Naive B cell (primary cell): ENCODE measurements around the gene ASAP2. TPM values are rescaled to one million over a fixed set of nuclear protein-coding genes. Genes with fewer than 3 reads are reported as not detected.
"Not testable (repeated sequence)": the region's sequence is repeated elsewhere in the genome, so short reads cannot be mapped to it uniquely, and the experiment has no call there.

Experiments used
- ATAC-seq, 2 donors: fragments of 150-1000 bp; cut with Tn5 transposase; 2 replicates each; pipeline ENCODE4 v1.10.0; 2021; ENCODE audit warnings: low read depth in 2 of 2, mild to moderate bottlenecking in 2 of 2, moderate library complexity in 2 of 2
- DNase-seq: peaks from one replicate; pipeline ENCODE4 v3.0.0; 2022
- H3K27ac Mint-ChIP-seq, 6 donors: one replicate each; pipeline ENCODE4 v1.8.0; 2020 to 2022; ENCODE audit warnings: mild to moderate bottlenecking in 6 of 6, mixed read lengths in 6 of 6, moderate library complexity in 5 of 6, inconsistent platforms in 2 of 6
- H3K27me3 Mint-ChIP-seq, 3 donors: one replicate each; pipeline ENCODE4 v1.8.0; 2021 to 2022; ENCODE audit warnings: mixed read lengths in 3 of 3, mild to moderate bottlenecking in 1 of 3
- H3K36me3 Mint-ChIP-seq, 2 donors: one replicate each; pipeline ENCODE4 v1.8.0; 2020 to 2022; ENCODE audit warnings: mixed read lengths in 2 of 2, inconsistent platforms in 1 of 2, mild to moderate bottlenecking in 1 of 2
- H3K4me1 Mint-ChIP-seq, 3 donors: one replicate each; pipeline ENCODE4 v1.8.0; 2020 to 2022; ENCODE audit warnings: mixed read lengths in 3 of 3, inconsistent platforms in 1 of 3, mild to moderate bottlenecking in 1 of 3, moderate library complexity in 1 of 3
- H3K4me3 Mint-ChIP-seq, 8 donors: one replicate each; pipeline ENCODE4 v1.8.0; 2020 to 2022; ENCODE audit warnings: mild to moderate bottlenecking in 8 of 8, mixed read lengths in 8 of 8, moderate library complexity in 8 of 8, inconsistent platforms in 2 of 8
- H3K9me3 Mint-ChIP-seq, 7 donors: one replicate each; pipeline ENCODE4 v1.8.0; 2020 to 2022; ENCODE audit warnings: mixed read lengths in 7 of 7, mild to moderate bottlenecking in 5 of 7, inconsistent platforms in 2 of 7, moderate library complexity in 1 of 7
- polyA plus RNA-seq, 6 donors: library from polyadenylated mRNA; unstranded; fragments of 300-500 nt; fragmentation: Illumina TruSeq; gene quantifications; one replicate each; pipeline ENCODE4 v1.2.3, GENCODE V29; 2021; ENCODE audit warnings: low read depth in 6 of 6

Gene ASAP2
- polyA plus RNA-seq, 6 donors from 2014 or later: 0.09 TPM; not detected in 5

DNA sequence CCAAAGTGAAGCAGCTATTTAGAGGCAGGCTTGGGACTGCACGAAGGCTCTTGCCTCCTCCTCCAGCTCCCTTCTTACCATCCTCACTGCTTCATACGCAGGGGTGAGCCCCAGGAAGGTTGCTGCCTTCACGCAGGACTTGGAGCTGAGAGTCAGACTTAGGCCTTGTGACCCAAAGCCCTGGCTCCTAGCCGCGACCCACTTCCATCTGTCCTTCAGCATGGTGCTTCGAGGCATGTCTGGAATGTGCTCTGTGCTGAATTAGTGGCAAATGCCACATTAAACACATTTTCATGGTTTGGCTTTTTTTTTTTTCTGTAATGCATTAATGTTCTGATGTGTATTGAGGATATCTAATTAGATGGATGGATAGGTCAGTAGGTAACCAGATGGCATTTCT is 179.2 kb downstream of the ASAP2 start:
- DNase-seq (no peak), ATAC-seq (no peak)
- no peaks in the 10 kb centered on the region for H3K27me3 Mint-ChIP-seq
- H3K27ac Mint-ChIP-seq: no peak overlapping the region
- peaks cover 0 to 2% (median 0%) of the 10 kb centered on the region in 7 donors for H3K9me3 Mint-ChIP-seq
- H3K4me3 Mint-ChIP-seq: no peak overlapping the region
- no peaks in the 10 kb centered on the region for H3K36me3 Mint-ChIP-seq
- peaks cover 0 to 3% (median 0%) of the 10 kb centered on the region in 3 donors for H3K4me1 Mint-ChIP-seq

DNA sequence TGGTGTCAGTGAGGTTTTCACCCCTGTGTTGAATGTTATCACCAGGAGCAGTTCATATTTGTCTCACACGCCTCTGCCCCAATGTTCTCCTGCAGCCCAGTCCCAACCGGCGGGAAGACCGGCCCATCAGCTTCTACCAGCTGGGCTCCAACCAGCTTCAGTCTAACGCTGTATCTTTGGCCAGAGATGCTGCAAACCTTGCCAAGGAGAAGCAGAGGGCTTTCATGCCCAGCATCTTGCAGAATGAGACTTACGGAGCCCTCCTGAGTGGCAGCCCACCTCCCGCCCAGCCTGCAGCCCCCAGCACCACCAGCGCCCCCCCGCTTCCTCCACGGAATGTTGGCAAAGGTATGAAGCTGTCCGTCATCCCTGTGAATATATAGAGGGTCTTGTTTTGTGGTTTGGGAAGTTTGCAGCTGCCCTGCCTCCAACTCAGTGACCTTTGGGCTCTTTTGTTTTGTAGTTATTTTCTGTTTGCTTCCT is 181.6 kb downstream of the ASAP2 start:
- H3K36me3 Mint-ChIP-seq: no peaks in the 10 kb centered on the region

DNA sequence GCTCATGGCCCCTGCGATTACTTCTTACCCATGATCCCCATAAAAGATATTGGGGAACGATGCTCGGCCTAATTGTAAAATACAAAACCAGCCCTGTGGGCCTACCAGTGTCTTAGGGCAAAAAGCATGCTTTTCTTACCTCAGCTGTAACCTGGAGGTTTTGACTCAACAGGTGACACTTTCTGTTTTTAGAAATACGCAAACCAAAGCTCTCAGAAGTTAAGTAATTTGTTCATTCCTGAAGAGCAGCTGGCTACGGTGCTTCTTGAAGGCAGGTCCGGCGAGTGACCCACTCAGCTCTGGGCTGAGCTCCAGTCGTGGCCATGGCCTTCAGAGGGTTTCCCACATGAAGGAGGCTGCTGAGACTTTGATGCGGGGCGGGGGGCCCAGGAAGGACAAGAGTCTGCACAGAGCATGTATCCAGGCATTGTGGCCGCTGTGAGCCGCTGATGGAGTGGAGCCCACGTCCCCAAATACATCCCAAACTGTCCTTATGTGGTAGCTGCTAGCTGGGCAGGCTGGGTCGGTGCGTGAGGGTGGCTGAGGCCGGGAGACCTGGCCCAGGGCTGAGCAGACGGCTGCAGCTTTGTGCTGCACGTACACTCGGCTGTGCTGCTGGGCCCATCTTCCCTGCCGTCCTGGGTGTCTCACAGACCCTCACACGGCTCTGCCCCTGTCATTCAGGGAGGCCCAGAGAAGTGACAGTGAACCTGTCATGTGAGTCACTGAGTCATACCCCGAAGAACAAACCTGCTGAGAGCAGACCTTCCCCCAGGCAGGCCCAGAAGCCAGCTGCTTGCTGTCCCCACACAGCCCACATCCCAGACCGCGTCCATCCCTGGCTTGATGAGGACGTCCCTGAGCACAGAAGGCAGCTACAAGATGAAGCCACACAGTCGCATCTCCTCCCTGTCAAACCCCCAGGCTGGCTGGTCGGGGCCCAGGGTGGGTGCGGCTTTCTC is 182.6 kb downstream of the ASAP2 start:
- no peak for ATAC-seq

More for the DNA sequence above, 181.6 kb downstream of the ASAP2 start:
- Mint-ChIP-seq H3K9me3 (peaks cover 0 to 2% (median 0%) of the 10 kb centered on the region in 7 donors), H3K4me3 (no peak overlapping the region), H3K27ac (no peak overlapping the region), H3K27me3 (no peaks in the 10 kb centered on the region), H3K4me1 (peaks cover 0 to 3% (median 0%) of the 10 kb centered on the region in 3 donors)
- no peak for DNase-seq
- no peak for ATAC-seq

DNA sequence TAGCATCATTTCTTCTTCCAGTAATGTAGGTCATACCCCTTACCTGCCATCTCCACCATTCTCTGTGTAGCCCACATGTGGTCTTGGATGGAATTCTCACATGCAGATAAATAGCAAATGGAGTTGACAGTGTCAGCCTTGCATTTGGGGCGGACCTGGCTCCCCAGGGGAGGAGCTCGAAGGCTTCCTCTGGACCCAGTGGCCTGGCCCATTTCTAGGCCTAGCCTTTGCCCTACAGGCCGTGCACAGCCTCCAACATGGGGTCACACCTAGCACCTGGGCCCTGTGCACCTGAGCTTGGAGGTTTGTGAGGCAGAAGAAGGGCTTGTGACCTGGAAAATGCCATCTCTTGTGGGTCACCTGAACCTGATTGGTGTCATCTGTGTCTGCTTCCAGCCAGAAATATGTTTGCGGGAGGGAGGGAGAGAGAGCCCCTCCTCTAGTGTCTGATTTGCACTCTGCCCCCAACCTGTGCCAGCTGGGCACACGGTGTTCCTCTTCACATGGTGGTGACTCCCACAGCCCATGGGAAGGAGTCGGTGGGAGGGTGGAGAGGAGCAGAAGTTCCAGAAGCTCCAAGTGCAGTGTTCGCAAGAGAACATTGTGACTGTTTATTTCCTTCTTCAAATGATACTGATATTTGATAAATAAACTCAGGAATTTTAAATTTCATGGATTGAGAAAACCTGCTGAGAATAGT is 183.7 kb downstream of the ASAP2 start:
- DNase-seq (no peak), ATAC-seq (no peak)
- H3K4me3 Mint-ChIP-seq: no peak overlapping the region
- no peaks in the 10 kb centered on the region for H3K36me3 Mint-ChIP-seq
- peaks cover 0 to 2% (median 0%) of the 10 kb centered on the region in 7 donors for H3K9me3 Mint-ChIP-seq
- peaks cover 0 to 3% (median 0%) of the 10 kb centered on the region in 3 donors for H3K4me1 Mint-ChIP-seq
- H3K27me3 Mint-ChIP-seq: no peaks in the 10 kb centered on the region
- H3K27ac Mint-ChIP-seq: no peak overlapping the region

More for the DNA sequence above, 182.6 kb downstream of the ASAP2 start:
- no peaks in the 10 kb centered on the region for H3K36me3 Mint-ChIP-seq
- H3K27me3 Mint-ChIP-seq: no peaks in the 10 kb centered on the region
- no peak overlapping the region for H3K4me3 Mint-ChIP-seq
- DNase-seq: no peak
- H3K4me1 Mint-ChIP-seq: peaks cover 0 to 3% (median 0%) of the 10 kb centered on the region in 3 donors
- H3K9me3 Mint-ChIP-seq: peaks cover 0 to 2% (median 0%) of the 10 kb centered on the region in 7 donors
- no peak overlapping the region for H3K27ac Mint-ChIP-seq

DNA sequence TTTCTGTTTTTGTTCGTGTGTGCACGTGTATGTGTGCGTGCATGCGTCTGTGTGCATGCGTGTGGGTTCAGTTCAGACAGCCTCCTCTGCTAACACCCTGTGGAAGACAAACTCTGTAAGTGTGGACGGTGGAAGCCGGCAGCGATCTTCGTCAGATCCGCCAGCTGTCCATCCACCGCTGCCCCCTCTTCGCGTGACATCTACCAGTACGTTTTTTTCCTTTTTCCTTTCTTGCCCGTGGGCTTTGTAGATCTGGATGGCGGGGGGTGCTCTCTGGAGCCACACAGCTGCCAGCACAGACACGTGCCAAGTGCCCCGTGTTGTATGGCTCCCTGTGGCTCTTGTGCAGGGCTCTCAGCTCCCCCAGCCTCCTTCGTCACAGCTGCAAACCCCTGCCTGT is 184.4 kb downstream of the ASAP2 start:
- H3K4me3 Mint-ChIP-seq: no peak overlapping the region
- H3K27ac Mint-ChIP-seq: no peak overlapping the region
- no peaks in the 10 kb centered on the region for H3K27me3 Mint-ChIP-seq
- DNase-seq: no peak
- peaks cover 0 to 2% (median 0%) of the 10 kb centered on the region in 7 donors for H3K9me3 Mint-ChIP-seq
- ATAC-seq: no peak
- H3K36me3 Mint-ChIP-seq: no peaks in the 10 kb centered on the region
- H3K4me1 Mint-ChIP-seq: peaks cover 0 to 3% (median 0%) of the 10 kb centered on the region in 3 donors

DNA sequence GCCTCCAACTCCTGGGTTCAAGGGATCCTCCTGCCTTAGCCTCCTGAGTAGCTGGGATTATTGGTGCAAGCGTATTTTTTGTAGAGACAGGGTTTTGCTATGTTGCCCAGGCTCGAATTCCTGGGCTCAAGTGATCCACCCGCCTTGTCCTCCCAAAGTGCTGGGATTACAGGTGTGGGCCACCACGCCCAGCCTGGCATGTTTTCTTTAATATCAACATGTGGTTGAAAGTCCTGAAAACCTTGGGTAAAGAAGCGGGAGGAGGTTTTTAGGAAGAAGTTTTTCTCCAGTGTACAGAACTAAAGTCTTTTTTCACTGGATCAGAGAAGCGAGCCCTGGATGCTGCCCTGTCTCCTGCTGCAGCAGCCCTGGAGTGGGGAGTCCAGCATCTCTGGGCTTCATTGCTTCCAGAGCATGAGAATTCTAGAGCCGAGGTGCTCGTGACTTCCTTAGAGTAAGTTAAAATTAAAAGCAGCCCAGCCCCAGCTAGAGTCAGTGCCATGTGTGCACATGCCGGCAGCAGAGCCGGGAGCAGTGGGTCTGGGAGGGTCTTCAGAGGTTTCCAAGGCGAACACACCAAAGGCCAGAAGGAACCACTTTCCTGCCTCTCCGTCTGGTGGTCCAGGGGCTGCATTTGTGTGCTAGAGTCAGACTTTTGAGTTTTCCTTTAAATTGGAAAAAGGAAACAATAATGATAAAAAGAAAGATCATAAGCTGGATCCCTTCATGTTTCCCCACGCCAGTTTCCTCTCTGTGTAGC is 185.5 kb downstream of the ASAP2 start:
- H3K27ac Mint-ChIP-seq: no peak overlapping the region
- no peaks in the 10 kb centered on the region for H3K27me3 Mint-ChIP-seq
- no peaks in the 10 kb centered on the region for H3K36me3 Mint-ChIP-seq
- H3K4me1 Mint-ChIP-seq: peaks cover 0 to 3% (median 0%) of the 10 kb centered on the region in 3 donors
- peaks cover 0 to 1% (median 0%) of the 10 kb centered on the region in 7 donors for H3K9me3 Mint-ChIP-seq
- ATAC-seq: no peak
- DNase-seq: no peak
- H3K4me3 Mint-ChIP-seq: no peak overlapping the region

GRCh38 chr2:9392898-9393765 is 186.5 kb downstream of the ASAP2 start:
- no peaks in the 10 kb centered on the region for H3K9me3 Mint-ChIP-seq
- no peak for ATAC-seq
- H3K4me1 Mint-ChIP-seq: peaks cover 0 to 3% (median 0%) of the 10 kb centered on the region in 3 donors
- H3K36me3 Mint-ChIP-seq: no peaks in the 10 kb centered on the region
- H3K27ac Mint-ChIP-seq: no peak overlapping the region
- no peak overlapping the region for H3K4me3 Mint-ChIP-seq
- no peak for DNase-seq
- H3K27me3 Mint-ChIP-seq: no peaks in the 10 kb centered on the region

- Mint-ChIP-seq H3K4me3 (no peak overlapping the region), H3K27ac (no peak overlapping the region), H3K27me3 (no peaks in the 10 kb centered on the region), H3K9me3 (no peaks in the 10 kb centered on the region), H3K4me1 (peaks cover 0 to 2% (median 0%) of the 10 kb centered on the region in 3 donors), H3K36me3 (no peaks in the 10 kb centered on the region)
- DNase-seq: no peak
- ATAC-seq: no peak
These were observed 188.2 kb downstream of the ASAP2 start for GRCh38 chr2:9394816-9395215.

DNA sequence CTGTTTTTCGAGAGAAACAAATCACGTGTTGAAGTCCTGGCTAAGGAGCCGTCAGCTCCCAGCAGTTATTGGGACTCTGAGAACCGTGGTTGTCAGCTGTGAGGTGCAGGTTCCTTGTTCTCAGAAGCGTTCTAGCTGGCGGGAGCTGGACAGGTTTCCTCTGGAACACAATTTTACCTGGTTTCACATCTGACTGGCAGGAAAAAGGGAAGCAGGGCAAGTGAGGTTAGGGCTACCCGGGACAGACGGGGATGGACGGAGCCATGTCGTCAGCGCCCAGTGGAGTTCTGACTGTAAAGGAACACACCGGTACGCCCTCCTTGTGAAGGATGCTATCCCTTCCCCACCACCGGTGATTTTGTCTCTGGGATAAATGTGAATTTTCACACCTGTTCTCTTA is 190.6 kb downstream of the ASAP2 start:
- peaks cover 0 to 5% (median 0%) of the 10 kb centered on the region in 3 donors for H3K27me3 Mint-ChIP-seq
- DNase-seq: no peak
- H3K9me3 Mint-ChIP-seq: no peaks in the 10 kb centered on the region
- H3K36me3 Mint-ChIP-seq: no peaks in the 10 kb centered on the region
- H3K4me3 Mint-ChIP-seq: no peak overlapping the region
- ATAC-seq: no peak
- peaks cover 0 to 9% (median 0%) of the 10 kb centered on the region in 3 donors for H3K4me1 Mint-ChIP-seq
- peak overlapping the region in 2 of 6 donors; percentile 39 to 70 for H3K27ac Mint-ChIP-seq

DNA sequence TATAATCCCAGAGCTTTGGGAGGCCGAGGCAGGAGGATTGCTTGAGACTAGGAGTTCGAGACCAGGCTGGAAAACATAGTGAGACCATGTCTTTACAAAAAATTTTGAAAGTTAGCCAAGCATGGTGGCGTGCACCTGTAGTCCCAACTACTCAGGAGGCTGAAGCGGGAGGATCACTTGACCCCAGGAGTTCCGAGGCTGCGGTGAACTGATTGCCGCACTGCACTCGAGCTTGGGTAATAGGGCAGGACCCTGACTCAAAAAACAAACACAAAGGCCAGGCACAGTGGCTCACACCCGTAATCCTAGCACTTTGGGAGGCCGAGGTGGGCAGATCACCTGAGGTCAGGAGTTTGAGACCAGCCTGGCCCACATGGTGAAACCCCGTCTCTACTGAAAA is 191.6 kb downstream of the ASAP2 start:
- not testable (repeated sequence) for H3K27ac Mint-ChIP-seq, ATAC-seq, H3K36me3 Mint-ChIP-seq, H3K4me1 Mint-ChIP-seq, H3K9me3 Mint-ChIP-seq, DNase-seq, H3K4me3 Mint-ChIP-seq, H3K27me3 Mint-ChIP-seq

DNA sequence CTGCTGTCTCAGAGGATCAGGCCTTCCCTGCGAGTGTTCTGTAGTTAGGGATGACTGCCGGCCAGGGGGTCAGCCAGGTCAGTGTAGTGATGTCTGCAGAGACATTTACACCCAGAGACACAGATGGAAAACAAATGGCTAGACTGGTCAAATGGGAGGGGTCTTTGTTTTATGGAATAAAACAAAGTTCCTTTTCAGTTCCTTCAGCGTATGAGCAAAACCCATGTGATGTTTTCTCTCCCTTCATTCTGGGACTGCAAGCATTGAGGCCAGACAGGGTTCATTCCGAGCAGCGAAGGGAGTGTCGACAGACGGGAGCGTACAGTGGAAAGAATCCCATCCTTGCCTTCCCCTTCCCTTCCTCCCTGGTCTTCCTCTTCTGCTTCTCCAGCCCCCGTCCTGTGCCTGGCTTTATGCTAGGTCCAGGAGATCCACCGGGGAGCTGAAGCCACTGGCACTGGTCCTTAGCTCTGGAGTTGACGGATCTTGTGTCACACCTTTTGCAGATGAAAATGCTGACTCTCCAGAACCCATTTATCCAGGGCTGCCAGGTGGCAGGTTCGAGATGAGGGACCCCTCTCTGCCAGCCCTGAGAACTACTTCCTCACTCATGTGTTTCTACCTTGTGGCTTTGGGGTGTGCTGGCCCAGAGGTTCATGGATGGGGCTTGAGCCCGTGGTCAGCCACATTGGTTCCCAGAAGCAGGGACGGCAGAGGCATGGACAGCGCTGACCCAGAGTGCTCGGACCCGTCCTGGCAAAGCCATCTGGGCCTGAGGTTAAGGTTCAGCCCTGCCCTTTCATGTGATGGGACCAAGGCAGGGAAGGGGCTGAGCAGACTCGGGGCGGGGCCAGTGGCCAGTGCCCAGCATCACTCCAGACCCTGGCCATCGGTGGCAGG is 192.5 kb downstream of the ASAP2 start:
- no peak for ATAC-seq
- no peaks in the 10 kb centered on the region for H3K9me3 Mint-ChIP-seq
- peaks cover 0 to 9% (median 0%) of the 10 kb centered on the region in 3 donors for H3K4me1 Mint-ChIP-seq
- no peaks in the 10 kb centered on the region for H3K36me3 Mint-ChIP-seq
- no peak overlapping the region for H3K4me3 Mint-ChIP-seq
- no peak overlapping the region for H3K27ac Mint-ChIP-seq
- H3K27me3 Mint-ChIP-seq: peaks cover 0 to 5% (median 0%) of the 10 kb centered on the region in 3 donors
- DNase-seq: no peak
